Myocyte (in vitro differentiated cells): ENCODE data around the gene TGFBR3. TPM values are rescaled to one million over a fixed set of nuclear protein-coding genes. Genes with fewer than 3 reads are reported as not detected.
"Not testable (repeated sequence)": the region's sequence is repeated elsewhere in the genome, so short reads cannot be mapped to it uniquely, and the experiment has no call there.

ENCODE experiments used
- DNase-seq: peaks from one replicate; pipeline ENCODE4 v3.0.0-alpha.2; 2012; ENCODE audit warnings: low read depth
- total RNA-seq: library from RNA; depleted of rRNA; stranded (reverse); fragments of >200 nt; gene quantifications from 2 replicates; pipeline ENCODE4 v1.2.3, GENCODE V29; 2014

The TGFBR3 gene
- total RNA-seq, 1 donor from 2014 or later = 2.5 TPM

- peak; percentile 82 for DNase-seq
These were observed 34.6 kb downstream of the TGFBR3 start for GRCh38 chr1:91851130-91852010.

GRCh38 chr1:91850708-91851107 is 35.2 kb downstream of the TGFBR3 start:
- DNase-seq = no peak

- DNase-seq = no peak
These were observed 38.1 kb downstream of the TGFBR3 start for GRCh38 chr1:91847851-91848250.

GRCh38 chr1:91846639-91847013 is 39.3 kb downstream of the TGFBR3 start:
- no peak for DNase-seq

GRCh38 chr1:91846007-91846638 is 39.8 kb downstream of the TGFBR3 start:
- peak; percentile 79 for DNase-seq

GRCh38 chr1:91844862-91845528 is 41.0 kb downstream of the TGFBR3 start:
- peak; percentile 71 for DNase-seq

GRCh38 chr1:91843843-91844242 is 42.1 kb downstream of the TGFBR3 start:
- no peak for DNase-seq

GRCh38 chr1:91842563-91842962 is 43.4 kb downstream of the TGFBR3 start:
- no peak for DNase-seq

GRCh38 chr1:91842056-91842455 is 43.9 kb downstream of the TGFBR3 start:
- DNase-seq = no peak

GRCh38 chr1:91840276-91840675 is 45.7 kb downstream of the TGFBR3 start:
- DNase-seq = not testable (repeated sequence)

- DNase-seq = no peak
These were observed 49.5 kb downstream of the TGFBR3 start for GRCh38 chr1:91836331-91837040.

- no peak for DNase-seq
These were observed 50.8 kb downstream of the TGFBR3 start for GRCh38 chr1:91835087-91835521.

GRCh38 chr1:91834549-91834948 is 51.4 kb downstream of the TGFBR3 start:
- not testable (repeated sequence) for DNase-seq

GRCh38 chr1:91833946-91834345 is 52.0 kb downstream of the TGFBR3 start:
- DNase-seq = no peak

- DNase-seq = no peak
These were observed 54.6 kb downstream of the TGFBR3 start for GRCh38 chr1:91831132-91831930.

GRCh38 chr1:91830242-91831131 is 55.5 kb downstream of the TGFBR3 start:
- peak; percentile 94 for DNase-seq

- DNase-seq = no peak
These were observed 56.4 kb downstream of the TGFBR3 start for GRCh38 chr1:91829293-91830153.

- no peak for DNase-seq
These were observed 57.2 kb downstream of the TGFBR3 start for GRCh38 chr1:91828583-91829281.
